ENCODE results near the gene PRSS37. TPM values are rescaled to one million over a fixed set of nuclear protein-coding genes. Genes with fewer than 3 reads are reported as not detected.

PRSS37 gene
- not detected in 2 replicates for total RNA-seq (2021; fragmentation: NEBNext Ultra II Directional; extraction: Animal tissue kit (Norgen Biotek cat#: 25700))
- not detected in 2 replicates for polyA plus RNA-seq (2011; rRNA removed)
- polyA plus RNA-seq (2011; cell fraction: cytosol; rRNA removed), result not detected
- polyA plus RNA-seq (2011; cell fraction: nucleus; rRNA removed), result not detected
- polyA plus RNA-seq (2012, experiment 1 of 2), result 0.17 TPM in 1 of 4 replicates, not detected in the others
- polyA plus RNA-seq (2012, experiment 2 of 2), result not detected
- polyA plus RNA-seq (2013, experiment 1 of 2), result not detected
- not detected for polyA plus RNA-seq (2013, experiment 2 of 2)
- polyA minus RNA-seq (2011; rRNA and poly(A)+ RNA removed), result not detected in 2 replicates
- not detected for polyA minus RNA-seq (2011; cell fraction: cytosol; rRNA and poly(A)+ RNA removed)
- polyA minus RNA-seq (2011; cell fraction: nucleus; rRNA and poly(A)+ RNA removed), result not detected
- long read RNA-seq, experiment 1, result 0 reads
- long read RNA-seq, experiment 2, result 0 reads

GRCh38 chr7:141841385-141841784, at the start of gene PRSS37:
TSS of gene PRSS37 (minus strand) at chr7:141841485. CDS start at chr7:141841049, 436 bp downstream.
- H3K14ac ChIP-seq (ENCODE audit: insufficient read length), result no peak within 1 kb of the TSS
- H2BK5ac ChIP-seq (ENCODE audit: low read depth, low read length), result no peak within 1 kb of the TSS
- H2AFZ ChIP-seq (ENCODE audit: low read length), result no peak within 1 kb of the TSS
- no peaks in the 10 kb centered on the region for H3K9me3 ChIP-seq (ENCODE audit: insufficient read depth in 2 of 2, low read depth in 1 of 2, low read length in 1 of 2)
- no peaks in the 10 kb centered on the region for H3K79me1 ChIP-seq (ENCODE audit: low read depth, low read length)
- DNase-seq (ENCODE audit: low read depth in 1 of 2, low spot score in 2 of 2) (no peak), FAIRE-seq (no peak)
- no peak within 1 kb of the TSS for H2BK15ac ChIP-seq (ENCODE audit: low read length)
- H4K91ac ChIP-seq (replicated peaks; ENCODE audit: insufficient read length, low read length), result no peak within 1 kb of the TSS
- no peak within 1 kb of the TSS for H3K23ac ChIP-seq (ENCODE audit: insufficient read length)
- no peaks in the 10 kb centered on the region for H3K4me1 ChIP-seq (replicated peaks in 1 of 4; ENCODE audit: control insufficient read depth in 3 of 4, insufficient read depth in 4 of 4, low read length in 3 of 4)
- H3K18ac ChIP-seq (ENCODE audit: extremely low read depth, low read length), result no peak within 1 kb of the TSS
- no peak within 1 kb of the TSS for H2BK12ac ChIP-seq (ENCODE audit: low read depth, low read length)
- no peak within 1 kb of the TSS for H4K8ac ChIP-seq (ENCODE audit: extremely low read depth, insufficient read depth, low read length)
- H3K23me2 ChIP-seq (ENCODE audit: low read depth, low read length), result no peaks in the 10 kb centered on the region
- H4K20me1 ChIP-seq (replicated peaks in 1 of 2; ENCODE audit: control insufficient read depth in 1 of 2, insufficient read depth in 2 of 2, low read length in 2 of 2), result no peaks in the 10 kb centered on the region
- H4K5ac ChIP-seq (ENCODE audit: insufficient read length, low read depth, low read length), result no peak within 1 kb of the TSS
- H3K79me2 ChIP-seq (ENCODE audit: control insufficient read depth in 1 of 2, insufficient read depth in 2 of 2, low read length in 2 of 2), result no peaks in the 10 kb centered on the region
- no peaks in the 10 kb centered on the region for H3K36me3 ChIP-seq (ENCODE audit: control insufficient read depth in 2 of 4, insufficient read depth in 4 of 4, low read length in 3 of 4)
- H2BK20ac ChIP-seq (ENCODE audit: low read length), result no peak within 1 kb of the TSS
- H3K4me2 ChIP-seq (ENCODE audit: insufficient read depth in 1 of 2, low read depth in 2 of 2, low read length in 2 of 2), result no peak within 1 kb of the TSS
- no peak within 1 kb of the TSS for H3K56ac ChIP-seq (replicated peaks; ENCODE audit: insufficient read length, low read depth, low read length)
- no peak within 1 kb of the TSS for H2BK120ac ChIP-seq (replicated peaks; ENCODE audit: low read depth, low read length)
- no peak within 1 kb of the TSS for H3K4me3 ChIP-seq (ENCODE audit: extremely low read depth in 1 of 4, insufficient read depth in 2 of 4, low read depth in 3 of 4, low read length in 4 of 4)
- ChIA-PET CTCF (ENCODE audit: partially characterized antibody) (interaction anchor here (0.7 to 1.3 kb wide), 2 partner anchors 56 to 289 kb away, joined by 3 to 4 read pairs; no protein-coding TSS in a partner anchor), POLR2A (ENCODE audit: partially characterized antibody) (no interaction called here)
- H3K27ac ChIP-seq (ENCODE audit: low read depth, low read length), result no peak within 1 kb of the TSS
- H3K9ac ChIP-seq (replicated peaks in 1 of 4; ENCODE audit: extremely low read depth in 1 of 4, low read depth in 3 of 4, low read length in 3 of 4), result no peak within 1 kb of the TSS
- H3K27me3 ChIP-seq (replicated peaks in 1 of 4; ENCODE audit: control insufficient read depth in 3 of 4, extremely low read depth in 1 of 4, insufficient read depth in 3 of 4, low read length in 3 of 4), result no peaks in the 10 kb centered on the region
- no peak within 1 kb of the TSS for H3K4ac ChIP-seq (replicated peaks; ENCODE audit: insufficient read length, low read depth, low read length)
- H2AK5ac ChIP-seq (ENCODE audit: low read depth, low read length), result no peak within 1 kb of the TSS
- no peak for TF ChIP-seq KDM1A (IDR thresholded peaks at IDR 0.05; ENCODE audit: borderline replicate concordance, low read length)
- TF ChIP-seq TAF1 (IDR thresholded peaks at IDR 0.05; ENCODE audit: low read depth, low read length), result no peak
- no peak for TF ChIP-seq POLR2A (IDR thresholded peaks at IDR 0.05; ENCODE audit: control extremely low read depth in 1 of 2, low read depth in 2 of 2, low read length in 2 of 2)
- no peak for TF ChIP-seq KDM5A (IDR thresholded peaks at IDR 0.05; ENCODE audit: low read length)
- no peak for TF ChIP-seq CTBP2 (IDR thresholded peaks at IDR 0.05; ENCODE audit: borderline replicate concordance, insufficient read depth, insufficient read length, low read length)
- TF ChIP-seq, protein P1, sequence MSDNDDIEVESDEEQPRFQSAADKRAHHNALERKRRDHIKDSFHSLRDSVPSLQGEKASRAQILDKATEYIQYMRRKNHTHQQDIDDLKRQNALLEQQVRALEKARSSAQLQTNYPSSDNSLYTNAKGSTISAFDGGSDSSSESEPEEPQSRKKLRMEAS (IDR thresholded peaks at IDR 0.05), result no peak
- no peak for TF ChIP-seq EP300 (IDR thresholded peaks at IDR 0.05; ENCODE audit: borderline replicate concordance in 1 of 2, low read depth in 2 of 2, low read length in 2 of 2)
- TF ChIP-seq EZH2 (IDR thresholded peaks at IDR 0.05; ENCODE audit: low read depth, low read length, severe bottlenecking), result no peak
- no peak for TF ChIP-seq NANOG (IDR thresholded peaks at IDR 0.05; ENCODE audit: insufficient read depth, low read depth, low read length, poor library complexity, severe bottlenecking)
- TF ChIP-seq CTCF (IDR thresholded peaks at IDR 0.05; ENCODE audit: control extremely low read depth in 1 of 3, insufficient read depth in 1 of 3, low read depth in 1 of 3, low read length in 3 of 3), result no peak
